ENCODE data around the gene TUBB1.
"Not testable (repeated sequence)": the region's sequence is repeated elsewhere in the genome, so short reads cannot be mapped to it uniquely, and the experiment has no call there.

Gene TUBB1

GRCh38 chr20:59006864-59007664, 12.2 kb upstream of the TUBB1 start, which contains the start of gene CTSZ:
Gene CTSZ (minus strand): TSS chr20:59007254. CDS start chr20:59007128, 126 bp downstream.
- DNase-seq: peak; percentile 35 to 41

GRCh38 chr20:59007665-59008511, 11.3 kb upstream of the TUBB1 start:
- DNase-seq: peak; percentile 38 to 81

GRCh38 chr20:59008715-59009336, 10.4 kb upstream of the TUBB1 start:
- no peak for DNase-seq

- DNase-seq: no peak
Measured at GRCh38 chr20:59010321-59010994, 8.8 kb upstream of the TUBB1 start.

GRCh38 chr20:59010995-59011873, 8.0 kb upstream of the TUBB1 start:
- peak in 1 of 2 donors; percentile 31 for DNase-seq

- not testable (repeated sequence) for DNase-seq
Measured at GRCh38 chr20:59011874-59012157, 7.4 kb upstream of the TUBB1 start.

- no peak for DNase-seq
Measured at GRCh38 chr20:59013031-59013951, 5.9 kb upstream of the TUBB1 start.

- peak; percentile 30 to 42 for DNase-seq
Measured at GRCh38 chr20:59013959-59014608, 5.1 kb upstream of the TUBB1 start.

- no peak for DNase-seq
Measured at GRCh38 chr20:59014680-59015389, 4.4 kb upstream of the TUBB1 start.

- DNase-seq: no peak
Measured at GRCh38 chr20:59015411-59015810, 3.8 kb upstream of the TUBB1 start.

GRCh38 chr20:59015812-59016711, 3.2 kb upstream of the TUBB1 start:
- DNase-seq: no peak

GRCh38 chr20:59016795-59017492, 2.3 kb upstream of the TUBB1 start:
- no peak for DNase-seq

- no peak for DNase-seq
Measured at GRCh38 chr20:59017493-59018231, 1.6 kb upstream of the TUBB1 start.

GRCh38 chr20:59018817-59019216, 412 bp upstream of the TUBB1 start:
- DNase-seq: no peak

- DNase-seq: no peak
Measured at GRCh38 chr20:59020938-59021551, 1.8 kb downstream of the TUBB1 start.

GRCh38 chr20:59022754-59023153, 3.5 kb downstream of the TUBB1 start:
- DNase-seq: no peak

- DNase-seq: no peak
Measured at GRCh38 chr20:59023616-59024015, 4.4 kb downstream of the TUBB1 start.

All from CD4-positive, alpha-beta T cell treated with Interleukin-4 for 1 hour (primary cell).